HEK293T (cell line): Measurements from ENCODE around the gene SLC35E1.

Experiments
- CTCF ChIA-PET: fragments of 350-600 bp; formaldehyde crosslinking; extraction: SDS; loops from one replicate; lab custom pipeline; 2021; ENCODE audit warnings: antibody characterized with exemption, inconsistent platforms; lab: Yijun Ruan, JAX
- POLR2A ChIA-PET: fragments of 350-600 bp; formaldehyde crosslinking; extraction: SDS; loops from one replicate; lab custom pipeline; 2020; ENCODE audit warnings: antibody characterized with exemption, inconsistent platforms; lab: Yijun Ruan, JAX
- DNase-seq: peaks from one replicate; pipeline ENCODE4 v3.0.0; 2012; ENCODE audit warnings: mixed read lengths; ENCODE audit errors: extremely low spot score
- ARNT ChIP-seq: fragments of 450-650 bp; IDR thresholded peaks from 2 replicates; pipeline ENCODE4 v1.6.1; 2017; ENCODE audit warnings: mild to moderate bottlenecking
- BHLHE40 ChIP-seq: fragments of 450-650 bp; IDR thresholded peaks from 2 replicates; pipeline ENCODE4 v1.6.1; 2016; ENCODE audit warnings: mild to moderate bottlenecking, moderate library complexity, borderline replicate concordance
- CTBP1 ChIP-seq: fragments of 450-650 bp; IDR thresholded peaks from 2 replicates; pipeline ENCODE4 v1.6.1; 2016; ENCODE audit warnings: borderline replicate concordance
- ELF4 ChIP-seq: fragments of 450-650 bp; IDR thresholded peaks from 2 replicates; pipeline ENCODE4 v1.6.1; 2017; ENCODE audit warnings: antibody characterized with exemption
- FOXA1 ChIP-seq: fragments of 450-650 bp; IDR thresholded peaks from 2 replicates; pipeline ENCODE4 v1.6.1; 2016; ENCODE audit warnings: mild to moderate bottlenecking
- FOXK2 ChIP-seq: fragments of 450-650 bp; IDR thresholded peaks from 2 replicates; pipeline ENCODE4 v1.6.1; 2016; ENCODE audit warnings: mild to moderate bottlenecking
- FOXM1 ChIP-seq: fragments of 450-650 bp; IDR thresholded peaks from 2 replicates; pipeline ENCODE4 v1.6.1; 2017; ENCODE audit warnings: mild to moderate bottlenecking, borderline replicate concordance
- HDGF ChIP-seq: fragments of 450-650 bp; IDR thresholded peaks from 2 replicates; pipeline ENCODE4 v1.6.1; 2017; ENCODE audit warnings: antibody characterized with exemption, borderline replicate concordance
- L3MBTL2 ChIP-seq: fragments of 450-650 bp; conservative IDR thresholded peaks from 2 replicates; pipeline ENCODE4 v1.6.1; 2016; ENCODE audit warnings: mild to moderate bottlenecking
- LEF1 ChIP-seq: fragments of 450-650 bp; IDR thresholded peaks from 2 replicates; pipeline ENCODE4 v1.6.1; 2017; ENCODE audit warnings: mild to moderate bottlenecking, borderline replicate concordance
- NFRKB ChIP-seq: fragments of 450-650 bp; IDR thresholded peaks from 2 replicates; pipeline ENCODE4 v1.6.1; 2016; ENCODE audit warnings: mild to moderate bottlenecking, moderate library complexity
- SP1 ChIP-seq: fragments of 450-650 bp; IDR thresholded peaks from 2 replicates; pipeline ENCODE4 v1.6.1; 2017
- SUZ12 ChIP-seq: fragments of 450-650 bp; IDR thresholded peaks from 2 replicates; pipeline ENCODE4 v1.6.1; 2016; ENCODE audit warnings: mild to moderate bottlenecking
- TARDBP ChIP-seq: fragments of 450-650 bp; IDR thresholded peaks from 2 replicates; pipeline ENCODE4 v1.6.1; 2016
- ZNF384 ChIP-seq: fragments of 450-650 bp; IDR thresholded peaks from 2 replicates; pipeline ENCODE4 v1.6.1; 2016
- TF ChIP-seq, protein P1 (sequence below): fragments of 450-650 bp; IDR thresholded peaks from 2 replicates; pipeline ENCODE4 v1.6.1; 2016

Gene SLC35E1

DNA sequence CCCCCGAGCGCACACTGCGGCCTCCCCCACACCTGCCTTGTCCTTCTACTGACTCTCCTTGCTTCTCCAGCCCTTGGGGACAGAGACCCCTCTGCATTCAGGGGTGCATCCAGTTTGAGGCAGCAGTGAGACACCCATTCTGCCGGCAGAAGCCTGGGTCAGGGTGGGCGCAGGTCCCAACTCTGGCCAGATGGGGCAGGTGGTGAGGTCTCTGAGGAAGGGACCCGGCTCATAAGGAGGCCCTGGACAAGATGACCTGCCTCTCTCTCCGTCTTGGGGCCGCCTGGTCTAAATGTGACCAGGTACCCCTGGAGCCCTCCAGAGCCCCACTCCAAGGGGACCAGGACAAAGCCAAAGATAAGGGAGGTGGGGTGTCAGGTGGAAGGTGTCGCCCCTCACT is 36.1 kb downstream of the SLC35E1 start:
- TF ChIP-seq HDGF (no peak), LEF1 (no peak), TARDBP (no peak), ELF4 (no peak), ZNF384 (no peak), BHLHE40 (no peak), SP1 (no peak), CTBP1 (no peak), NFRKB (no peak)
- POLR2A ChIA-PET, result no interaction called here
- no peak for DNase-seq
- CTCF ChIA-PET, result no interaction called here

DNA sequence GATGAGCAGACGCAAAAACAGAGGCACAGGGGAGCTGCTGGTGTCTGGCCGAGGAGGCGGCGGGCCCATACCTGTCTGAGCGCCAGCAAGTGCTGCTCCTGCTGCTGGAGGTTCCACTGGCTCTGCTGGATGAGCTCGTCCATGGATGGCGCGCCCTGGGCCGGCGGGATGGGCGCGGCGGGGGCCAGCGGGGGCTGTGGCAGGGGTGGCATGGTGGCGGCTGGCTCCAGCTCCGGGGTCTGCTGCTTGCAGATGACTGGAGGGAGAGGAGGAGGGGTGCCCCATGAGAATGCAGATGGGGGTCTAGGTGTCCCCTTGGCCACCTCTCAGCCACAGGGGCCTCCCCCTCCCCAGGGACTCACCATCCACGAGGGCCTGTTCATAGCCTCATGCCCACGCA is 36.8 kb downstream of the SLC35E1 start:
- ChIA-PET POLR2A (no interaction called here), CTCF (no interaction called here)
- no peak for DNase-seq
- TF ChIP-seq NFRKB, result no peak
- no peak for TF ChIP-seq L3MBTL2
- no peak for TF ChIP-seq ELF4
- TF ChIP-seq BHLHE40, result no peak
- TF ChIP-seq ZNF384, result no peak
- no peak for TF ChIP-seq SUZ12
- TF ChIP-seq TARDBP, result no peak
- no peak for TF ChIP-seq CTBP1
- TF ChIP-seq FOXM1, result no peak
- no peak for TF ChIP-seq SP1
- TF ChIP-seq, protein P1, sequence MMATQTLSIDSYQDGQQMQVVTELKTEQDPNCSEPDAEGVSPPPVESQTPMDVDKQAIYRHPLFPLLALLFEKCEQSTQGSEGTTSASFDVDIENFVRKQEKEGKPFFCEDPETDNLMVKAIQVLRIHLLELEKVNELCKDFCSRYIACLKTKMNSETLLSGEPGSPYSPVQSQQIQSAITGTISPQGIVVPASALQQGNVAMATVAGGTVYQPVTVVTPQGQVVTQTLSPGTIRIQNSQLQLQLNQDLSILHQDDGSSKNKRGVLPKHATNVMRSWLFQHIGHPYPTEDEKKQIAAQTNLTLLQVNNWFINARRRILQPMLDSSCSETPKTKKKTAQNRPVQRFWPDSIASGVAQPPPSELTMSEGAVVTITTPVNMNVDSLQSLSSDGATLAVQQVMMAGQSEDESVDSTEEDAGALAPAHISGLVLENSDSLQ, result no peak
- no peak for TF ChIP-seq LEF1

DNA sequence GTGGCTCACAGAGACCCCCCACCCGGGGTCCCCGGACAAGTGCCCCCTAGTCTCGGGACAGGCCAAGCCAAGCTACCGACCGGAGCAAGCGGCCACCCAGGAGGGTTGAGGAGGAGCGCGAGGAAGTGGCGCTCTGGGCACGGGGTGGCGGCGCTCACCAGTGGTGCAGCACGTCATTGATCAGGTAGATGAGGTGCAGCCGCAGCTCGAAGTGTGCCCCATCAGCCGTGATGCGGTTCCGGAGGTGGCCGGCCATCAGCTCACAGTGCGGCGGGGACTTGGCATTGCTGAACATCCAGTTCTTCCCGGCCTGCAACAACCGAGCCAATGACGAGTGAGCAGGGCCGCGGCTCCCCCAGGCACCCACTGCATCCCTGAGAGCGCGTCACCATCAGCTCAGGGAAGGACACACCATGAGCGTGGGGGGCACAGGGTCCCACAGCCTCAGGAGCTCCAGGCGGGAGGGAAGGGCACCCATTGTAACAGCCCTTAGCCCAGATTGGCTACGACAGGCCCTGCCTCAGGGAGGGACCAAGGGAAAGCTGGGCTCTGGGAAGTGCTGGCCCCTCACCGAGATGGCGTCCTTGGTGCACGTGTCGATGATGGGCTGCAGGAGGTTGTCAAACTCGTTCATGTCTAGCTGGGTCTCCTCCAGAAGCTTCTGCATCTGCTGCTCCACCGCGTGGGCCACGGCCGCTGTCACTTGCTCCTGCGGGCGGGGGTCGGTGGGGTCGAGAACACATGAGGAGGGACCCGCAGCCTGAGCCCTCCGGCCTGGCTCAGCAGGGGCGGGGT is 39.6 kb downstream of the SLC35E1 start:
- DNase-seq, result no peak
- TF ChIP-seq HDGF, result no peak
- no peak for TF ChIP-seq FOXK2
- no peak for TF ChIP-seq CTBP1
- TF ChIP-seq ELF4, result no peak
- TF ChIP-seq TARDBP, result no peak
- no peak for TF ChIP-seq NFRKB
- no peak for TF ChIP-seq SP1
- TF ChIP-seq L3MBTL2, result no peak
- ChIA-PET CTCF (no interaction called here), POLR2A (interaction anchor here (1.3 kb wide), 1 partner anchor 9 kb away, joined by 3 read pairs; no protein-coding TSS in a partner anchor)

DNA sequence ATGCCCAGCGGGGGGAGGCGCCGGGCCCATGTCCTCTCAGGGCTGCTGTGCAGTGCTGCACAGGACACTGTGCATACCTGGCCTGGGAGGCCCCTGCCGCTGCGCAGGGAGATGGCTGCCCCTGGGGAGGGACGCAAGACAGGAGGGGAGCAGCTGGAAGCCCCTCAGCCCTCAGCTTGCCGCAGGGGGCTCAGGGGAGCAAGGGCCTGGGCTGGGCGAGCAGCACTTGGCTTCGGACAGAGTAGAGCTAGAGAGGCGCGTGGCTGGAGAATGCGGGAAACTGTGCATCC is 40.9 kb downstream of the SLC35E1 start:
- TF ChIP-seq ELF4, result no peak
- TF ChIP-seq, protein P1, result no peak
- TF ChIP-seq L3MBTL2, result no peak
- TF ChIP-seq CTBP1, result no peak
- DNase-seq, result no peak
- POLR2A ChIA-PET, result interaction anchor here (1.3 kb wide), 1 partner anchor 10 kb away, joined by 3 read pairs; no protein-coding TSS in a partner anchor
- CTCF ChIA-PET, result no interaction called here

DNA sequence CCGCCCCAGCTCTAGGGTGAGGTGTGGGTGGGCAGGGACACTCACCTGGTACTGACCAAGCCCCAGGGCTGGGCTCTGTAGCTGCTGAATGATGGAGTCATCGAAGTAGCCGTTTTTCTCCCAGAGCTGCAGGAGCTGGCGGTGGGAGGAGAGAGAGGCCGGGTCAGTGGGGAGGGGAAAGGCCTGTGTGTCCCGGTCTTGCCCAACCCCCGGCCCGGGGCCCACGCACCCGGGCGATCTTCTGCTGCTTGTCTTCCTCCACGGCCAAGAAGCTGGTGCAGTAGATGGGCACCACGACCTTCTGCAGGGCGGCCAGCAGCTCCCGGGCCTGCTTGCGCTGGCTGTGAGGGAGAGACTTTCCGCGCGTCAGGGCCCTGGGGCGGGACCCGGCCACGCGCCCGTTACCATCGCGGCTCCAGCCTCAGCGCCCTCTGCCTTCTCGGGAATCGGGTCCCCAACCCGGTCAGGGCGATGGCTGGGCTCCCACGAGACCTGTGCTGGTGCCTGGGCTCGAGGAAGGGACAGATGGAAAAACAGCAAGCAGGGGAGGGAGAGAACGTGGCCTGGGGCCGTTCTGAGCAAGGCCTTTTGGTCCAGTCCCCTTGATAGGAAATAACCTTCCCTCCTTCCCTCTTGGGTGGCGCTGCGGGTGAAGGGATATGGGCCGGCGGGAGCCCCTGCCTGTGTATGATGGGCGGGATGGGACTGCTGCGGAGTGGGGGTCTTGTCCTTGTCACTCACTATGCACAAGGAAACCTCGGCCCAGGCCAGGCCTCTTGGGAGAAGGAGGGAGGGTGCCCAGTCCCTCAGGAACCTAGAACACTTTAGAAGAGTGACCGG is 41.5 kb downstream of the SLC35E1 start:
- TF ChIP-seq FOXK2, result no peak
- TF ChIP-seq ELF4, result no peak
- TF ChIP-seq BHLHE40, result no peak
- TF ChIP-seq NFRKB, result no peak
- TF ChIP-seq FOXA1, result no peak
- TF ChIP-seq L3MBTL2, result no peak
- TF ChIP-seq SUZ12, result no peak
- no peak for TF ChIP-seq HDGF
- ChIA-PET CTCF (interaction anchor here (0.5 kb wide), 1 partner anchor 76 kb away, joined by 3 read pairs; no protein-coding TSS in a partner anchor), POLR2A (no interaction called here)
- DNase-seq, result no peak

DNA sequence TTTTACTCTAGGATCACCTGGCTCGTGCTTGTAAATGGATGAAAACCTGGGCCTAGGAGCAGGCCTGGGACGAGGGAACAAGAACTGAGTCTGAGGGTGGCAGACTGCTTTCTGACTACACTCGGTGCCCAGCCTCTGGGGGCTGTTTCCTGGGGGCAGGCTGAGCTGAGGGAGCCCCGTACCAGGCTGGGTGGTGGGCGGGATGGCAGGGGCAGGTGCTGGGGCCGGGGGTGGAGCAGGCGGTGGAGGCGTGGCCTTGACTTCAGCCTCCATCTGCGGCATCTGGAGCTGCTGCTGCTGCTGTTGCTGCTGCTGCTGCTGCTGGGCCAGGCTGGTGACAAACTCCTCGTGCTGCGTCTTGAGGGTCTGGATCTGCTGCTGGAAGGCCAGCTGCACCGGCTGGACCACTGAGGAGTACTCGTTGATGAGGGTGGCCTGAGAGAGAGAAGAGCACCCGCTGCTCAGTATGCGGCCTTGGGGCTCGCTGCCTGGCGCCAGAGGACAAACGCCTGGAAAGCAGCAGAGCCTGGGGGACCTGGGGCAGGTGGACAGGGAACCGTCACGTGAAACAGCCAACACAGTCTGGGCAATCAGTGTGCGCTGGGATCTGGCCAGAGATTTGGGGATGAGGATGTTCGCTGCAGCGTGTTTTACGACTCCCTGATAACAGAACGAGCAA is 42.6 kb downstream of the SLC35E1 start:
- DNase-seq, result no peak
- no peak for TF ChIP-seq ARNT
- TF ChIP-seq CTBP1, result no peak
- no peak for TF ChIP-seq FOXA1
- no peak for TF ChIP-seq TARDBP
- no peak for TF ChIP-seq NFRKB
- TF ChIP-seq BHLHE40, result no peak
- TF ChIP-seq, protein P1, result no peak
- no peak for TF ChIP-seq FOXK2
- no peak for TF ChIP-seq FOXM1
- POLR2A ChIA-PET, result no interaction called here

More for the DNA sequence above, 42.6 kb downstream of the SLC35E1 start:
- CTCF ChIA-PET, result no interaction called here
